NCI-H526 treated with DMSO at 0.1 percent for 48 hours (cell line): ENCODE data around the gene NARS2.
A peak's percentile ranks its signal among the peaks of the same experiment; 100 is the strongest.

Source experiments
- DNase-seq: peaks from one replicate; lab custom pipeline; 2025; lab: John Stamatoyannopoulos, UW

NARS2 gene

DNA sequence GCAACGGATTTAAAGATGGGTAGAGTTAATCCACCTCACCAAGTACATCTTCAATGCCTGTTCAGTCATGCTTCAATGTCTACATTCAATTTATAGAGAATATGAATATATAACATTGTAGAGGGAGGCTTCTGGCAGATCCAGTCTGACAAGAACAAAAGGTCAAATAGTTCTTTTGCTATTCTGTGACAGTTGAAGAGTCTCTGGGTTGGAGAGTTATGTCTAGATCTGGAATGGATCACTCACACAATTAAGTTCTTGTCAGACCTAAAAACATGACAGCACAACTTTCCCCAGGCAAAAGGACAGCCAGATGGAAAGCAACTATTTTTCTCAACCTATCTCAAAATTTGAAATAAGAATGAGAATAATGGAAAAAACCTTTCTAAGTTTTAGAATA, 141.7 kb downstream of the NARS2 start:
- no peak for DNase-seq

DNA sequence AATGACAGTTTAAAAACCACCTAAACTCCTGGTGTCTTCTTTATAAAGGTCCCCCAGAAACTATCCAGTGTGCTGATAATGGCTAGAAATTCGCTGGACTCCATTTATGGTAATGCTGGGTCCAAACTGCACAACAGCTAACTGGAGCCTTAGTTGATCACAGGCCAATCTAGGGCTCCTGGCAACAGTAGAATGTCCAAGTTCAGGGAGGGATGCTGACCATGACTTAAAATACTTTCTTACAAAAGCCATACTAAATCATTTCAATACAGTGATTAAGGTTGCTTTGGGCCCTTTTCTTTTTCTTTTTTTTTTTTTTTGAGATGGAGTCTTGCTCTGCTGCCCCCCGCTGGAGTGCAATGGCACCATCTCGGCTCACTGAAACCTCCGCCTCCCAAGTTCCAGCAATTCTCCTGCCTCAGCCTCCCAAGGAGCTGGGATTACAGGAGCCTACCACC, 142.6 kb downstream of the NARS2 start:
- no peak for DNase-seq

- DNase-seq, result no peak
These were observed 145.0 kb downstream of the NARS2 start for GRCh38 chr11:78429660-78430059.

- no peak for DNase-seq
These were observed 145.5 kb downstream of the NARS2 start for GRCh38 chr11:78429209-78429608.

DNA sequence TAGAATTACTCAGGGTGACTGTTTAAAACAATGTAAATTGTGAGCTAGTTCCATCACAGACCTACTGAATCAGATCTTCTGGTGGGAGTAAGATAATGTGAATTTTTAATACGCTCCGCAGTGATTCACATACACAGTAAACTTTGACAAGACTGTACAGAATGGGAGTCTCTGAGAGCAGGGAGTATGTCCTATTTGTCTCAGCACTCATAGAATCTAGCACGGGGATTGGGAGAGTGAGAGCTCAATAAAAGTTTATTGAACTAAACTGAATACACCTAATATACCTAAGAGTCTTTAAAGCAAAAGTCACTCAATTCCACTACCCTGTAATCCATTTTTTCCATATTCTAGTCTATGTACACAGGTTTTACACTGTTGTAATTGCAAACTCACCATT, 145.9 kb downstream of the NARS2 start:
- DNase-seq, result no peak

GRCh38 chr11:78428266-78428636, 146.4 kb downstream of the NARS2 start:
- no peak for DNase-seq

- no peak for DNase-seq
These were observed 146.9 kb downstream of the NARS2 start for GRCh38 chr11:78427615-78428265.

- DNase-seq, result no peak
These were observed 147.8 kb downstream of the NARS2 start for GRCh38 chr11:78426845-78427244.

GRCh38 chr11:78425399-78426070, 149.1 kb downstream of the NARS2 start:
- DNase-seq, result no peak

DNA sequence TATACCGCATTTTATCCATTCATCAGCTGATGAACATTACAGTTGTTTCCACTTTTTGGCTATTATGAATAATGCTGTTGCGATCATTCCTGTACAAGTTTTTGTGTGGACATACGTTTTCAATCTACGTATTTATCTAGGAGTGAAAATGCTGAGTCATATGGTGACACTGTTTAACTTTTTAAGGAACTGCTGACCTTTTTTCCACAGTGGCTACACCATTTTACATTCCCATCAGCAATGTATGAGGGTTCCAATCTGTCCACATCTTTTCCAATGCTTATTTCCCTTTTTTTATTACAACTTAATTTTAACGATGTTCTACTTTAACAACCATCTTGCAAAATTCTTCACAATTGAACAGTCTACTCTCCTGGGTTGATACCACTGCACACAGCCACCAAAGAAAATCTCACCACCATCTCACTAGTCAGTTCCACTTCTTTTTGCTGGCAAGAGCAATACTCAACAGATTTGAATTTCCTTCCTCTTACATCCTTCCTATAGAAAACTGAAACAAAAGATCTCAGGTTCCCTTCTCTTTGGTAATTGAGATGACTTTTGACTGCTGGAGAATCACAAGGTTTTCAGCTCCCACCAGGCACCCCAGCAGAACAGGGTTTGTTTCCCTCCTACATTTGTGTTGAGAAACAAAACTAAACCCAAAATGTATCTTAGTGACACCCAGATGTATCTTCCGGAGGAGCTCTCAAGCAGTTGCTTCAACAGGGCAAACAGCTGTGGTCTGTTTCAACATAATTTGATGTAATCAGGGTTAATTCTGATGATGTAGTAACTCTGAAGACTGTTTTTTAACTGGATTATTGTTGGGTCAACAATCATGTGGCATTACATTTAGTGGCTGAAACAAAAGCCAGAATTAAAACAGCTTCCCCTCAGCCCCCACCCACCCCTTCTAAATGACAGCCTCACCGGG, 150.1 kb downstream of the NARS2 start:
- DNase-seq, result no peak

DNA sequence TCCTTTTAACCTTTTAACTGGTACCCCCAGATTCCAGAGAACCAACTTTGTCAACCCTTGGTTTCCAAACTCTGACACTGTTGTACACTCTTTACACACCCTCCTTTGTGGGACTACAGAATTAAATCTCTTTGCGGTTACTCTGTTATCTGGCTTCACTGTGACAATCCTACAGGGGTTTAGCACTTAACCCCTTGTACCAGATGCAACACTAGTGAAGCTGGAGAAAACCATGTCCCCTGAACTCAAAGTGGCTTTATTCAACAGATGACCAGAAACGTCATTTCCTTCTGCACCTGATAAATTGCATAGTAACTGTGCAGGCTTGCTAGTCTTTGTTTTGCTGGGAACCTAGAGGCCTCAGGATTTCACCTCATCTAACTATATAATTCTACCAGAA, 151.4 kb downstream of the NARS2 start:
- no peak for DNase-seq

GRCh38 chr11:78420796-78421209, 153.9 kb downstream of the NARS2 start:
- DNase-seq, result peak; percentile 64

DNA sequence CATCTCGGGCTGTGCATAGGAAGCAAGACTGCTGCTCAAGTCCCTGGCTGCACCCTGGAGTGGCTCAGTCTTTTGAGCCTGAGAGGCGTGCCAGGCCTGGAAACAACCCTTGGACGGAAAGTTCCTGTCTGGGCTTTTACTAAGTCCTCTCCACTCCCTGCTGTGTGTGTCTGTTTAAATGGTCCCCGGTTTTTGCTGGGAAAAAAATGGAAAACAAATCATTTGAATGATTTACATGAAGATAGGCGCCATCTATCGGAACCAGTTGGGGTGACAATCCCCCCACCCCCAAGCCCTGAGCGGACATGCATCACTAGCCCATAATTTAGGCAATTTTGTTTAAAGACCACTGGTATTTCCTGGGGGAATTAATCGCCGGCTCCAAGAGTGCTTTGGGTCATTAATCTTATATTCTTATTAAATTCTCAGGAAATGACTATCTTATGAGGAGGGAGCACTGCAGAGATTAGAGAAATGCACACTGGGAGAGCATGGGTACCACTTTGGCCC, 154.4 kb downstream of the NARS2 start:
- peak; percentile 64 for DNase-seq

- DNase-seq, result no peak
These were observed 155.3 kb downstream of the NARS2 start for GRCh38 chr11:78419327-78419726.

DNA sequence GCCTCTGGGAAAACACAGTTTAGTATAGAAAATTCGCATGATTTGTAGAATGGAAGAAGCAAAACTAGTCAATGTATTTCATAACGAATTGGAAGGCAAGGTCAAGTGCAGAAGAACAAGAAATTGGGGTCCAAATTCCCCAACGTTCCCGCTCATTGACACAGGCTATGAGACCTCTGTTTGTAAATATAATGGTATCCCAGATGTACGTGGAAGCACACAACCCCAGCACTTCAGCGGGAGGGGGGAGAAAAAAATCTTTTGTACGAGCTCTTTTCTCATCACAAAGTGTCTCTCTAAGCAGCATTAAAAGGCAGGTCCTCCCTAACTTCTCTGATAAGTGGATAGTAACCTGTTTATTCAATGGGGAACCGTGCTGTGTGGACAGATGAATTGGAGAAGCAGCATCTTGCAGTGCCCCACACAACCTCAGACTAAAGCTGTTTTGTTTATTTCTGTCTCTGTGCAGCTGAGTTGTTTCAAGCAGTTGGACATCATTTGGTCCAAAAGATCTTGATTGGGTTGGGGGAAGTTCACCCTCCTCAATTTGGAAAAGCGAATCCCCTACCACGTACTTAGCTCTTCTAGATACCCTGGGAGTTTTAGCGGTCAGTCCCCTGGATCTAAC, 156.0 kb downstream of the NARS2 start:
- DNase-seq, result peak; percentile 80

DNA sequence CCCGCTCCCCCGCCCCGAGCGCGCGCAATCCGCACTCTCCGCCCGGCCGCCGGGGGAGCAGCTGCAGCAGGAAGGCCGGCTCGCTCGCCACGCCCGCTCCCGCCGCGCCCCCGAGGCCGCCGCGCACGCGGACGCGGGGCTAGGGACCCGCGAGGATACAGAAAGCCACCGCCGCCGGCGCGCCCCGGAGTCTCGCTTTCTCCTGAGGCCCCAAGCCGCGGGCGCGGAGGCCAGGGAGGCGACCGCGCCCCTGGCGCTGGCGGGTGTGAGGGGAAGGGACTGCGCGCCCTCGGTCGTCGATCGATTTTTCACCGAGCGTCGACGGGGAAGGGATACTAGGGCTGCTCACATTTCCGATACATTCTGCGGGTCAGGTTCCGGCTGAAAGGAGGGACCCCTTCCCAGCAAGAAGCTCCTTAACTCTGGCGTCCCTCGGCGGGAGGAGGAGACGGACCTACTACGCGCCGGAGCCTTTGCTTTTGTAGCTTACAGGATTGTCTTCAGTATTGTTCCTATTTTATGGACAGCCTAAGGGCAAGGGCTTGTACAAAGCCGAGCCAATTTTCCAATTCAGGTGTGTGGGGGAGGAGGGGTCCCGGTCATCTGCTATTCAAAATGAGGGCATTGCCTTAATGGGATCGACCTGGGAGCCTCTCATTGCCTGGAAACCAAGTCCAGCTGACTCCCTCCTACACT, 156.6 kb downstream of the NARS2 start:
- DNase-seq, result peak; percentile 85

DNA sequence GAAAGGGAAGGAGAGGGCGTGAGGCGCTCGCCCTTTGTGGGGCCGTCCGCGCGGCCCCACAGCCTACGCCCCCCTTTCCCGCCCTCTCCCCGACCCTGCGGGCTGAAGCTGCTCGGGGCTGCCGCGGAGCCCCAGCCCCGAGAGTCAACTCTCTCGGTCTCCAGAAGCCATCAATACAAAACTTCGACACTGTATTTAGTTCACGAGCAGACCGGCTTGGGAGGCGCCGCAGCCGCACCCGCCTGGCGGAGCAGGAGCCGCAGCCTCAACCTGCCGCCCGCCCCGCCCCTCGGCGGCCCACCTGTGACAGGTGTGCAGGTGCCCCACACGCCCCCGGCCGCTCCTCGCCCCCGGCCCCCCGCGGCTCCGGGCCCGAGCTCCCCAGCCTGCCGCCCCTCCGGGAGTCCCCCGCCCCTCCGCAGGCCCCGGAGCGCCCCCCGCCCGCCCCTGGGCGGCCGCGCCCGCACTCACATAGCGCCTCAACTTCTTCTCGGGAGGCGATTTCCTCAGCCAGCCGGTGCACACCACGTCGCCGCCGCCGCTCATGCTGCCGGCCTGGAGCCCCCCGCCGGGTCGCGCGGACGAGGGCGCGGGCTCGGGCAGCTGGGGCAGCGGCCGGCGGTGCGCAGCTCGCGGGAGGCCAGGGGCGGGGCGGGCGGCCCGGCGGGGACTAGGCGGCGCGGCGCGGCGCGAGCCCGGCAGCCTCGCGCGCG, 157.3 kb downstream of the NARS2 start, which contains the start of gene GAB2:
GAB2 (minus strand) TSS at position 646 of the 713 bp plus-strand sequence; CDS start at position 546, 100 bp downstream.
- DNase-seq, result peak; percentile 72

DNA sequence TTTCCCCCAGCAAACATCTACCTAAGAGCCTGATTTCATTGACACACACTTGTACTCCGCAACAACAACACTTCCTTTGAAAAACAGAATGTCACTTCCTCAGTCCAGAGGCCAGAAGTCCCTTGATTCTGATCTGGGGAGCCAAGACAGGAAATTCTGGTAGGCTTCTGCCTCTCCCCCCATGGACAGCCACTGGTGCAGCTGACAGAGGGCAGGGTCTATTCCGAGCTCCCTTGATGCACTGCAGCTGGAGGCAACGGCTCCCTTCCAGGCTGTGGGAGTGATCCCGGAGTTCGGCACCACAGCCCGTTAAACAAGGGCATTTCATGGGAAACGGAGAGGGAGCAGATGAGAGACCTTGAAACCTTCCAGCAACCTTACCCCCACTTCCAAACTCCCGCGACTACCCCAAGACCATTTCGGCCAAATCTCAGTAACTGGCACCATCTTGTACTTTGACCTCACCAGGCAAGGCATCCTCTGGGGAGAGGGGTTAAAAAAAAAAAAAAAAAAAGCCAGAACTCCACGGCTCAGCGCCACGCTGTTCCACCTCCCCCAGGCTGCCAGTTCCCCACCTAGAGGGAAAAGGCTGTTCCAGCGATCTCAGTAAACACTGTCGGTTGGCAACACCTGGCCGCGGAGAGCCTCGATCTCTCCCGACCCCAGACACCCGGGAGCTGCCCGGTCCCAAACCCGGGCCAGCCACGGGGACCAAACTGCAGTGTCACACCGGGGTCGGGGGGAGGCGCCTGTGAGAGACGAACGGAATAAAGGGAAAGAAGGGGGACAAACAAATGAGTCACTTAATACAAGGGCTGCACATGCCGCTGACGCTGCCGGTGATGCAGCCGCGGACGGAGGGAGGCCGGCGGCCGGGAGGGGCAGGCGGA, 158.1 kb downstream of the NARS2 start:
- peak; percentile 93 for DNase-seq

DNA sequence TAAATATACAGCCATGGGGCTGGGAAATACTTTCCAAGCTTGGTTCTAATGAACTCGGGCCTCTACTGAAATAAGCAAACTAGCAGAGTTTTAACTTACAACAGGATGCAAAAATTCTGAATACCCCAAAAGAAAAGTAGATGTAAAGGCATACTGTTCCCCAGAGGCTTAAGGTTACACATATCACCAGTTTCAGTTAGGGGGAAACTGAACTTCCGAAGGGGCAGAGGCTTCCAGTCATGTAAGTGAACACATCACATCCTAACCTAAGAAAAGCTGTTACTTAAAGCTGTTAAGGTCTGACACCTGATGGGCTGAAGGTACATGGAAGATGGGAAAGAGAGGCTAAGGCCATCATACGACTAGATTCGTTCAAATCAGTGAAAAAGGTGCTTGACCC, 159.3 kb downstream of the NARS2 start:
- DNase-seq, result no peak
